HG03095 (cell line): ENCODE data around the gene CSTPP1.

Source experiments
- ATAC-seq: cut with Tn5 transposase; IDR thresholded peaks from one replicate; pipeline ENCODE4 v1.9.1; 2021; ENCODE audit warnings: moderate library complexity; ENCODE audit not compliant: unreplicated experiment

The CSTPP1 gene

GRCh38 chr11:47124675-47125074 lies 188.1 kb downstream of the CSTPP1 start:
- no peak for ATAC-seq

GRCh38 chr11:47125083-47125482 lies 188.5 kb downstream of the CSTPP1 start:
- no peak for ATAC-seq

- no peak for ATAC-seq
Measured at GRCh38 chr11:47127213-47127612, 190.7 kb downstream of the CSTPP1 start.

- ATAC-seq, result no peak
Measured at GRCh38 chr11:47130543-47130942, 194.0 kb downstream of the CSTPP1 start.

- no peak for ATAC-seq
Measured at GRCh38 chr11:47131136-47131535, 194.6 kb downstream of the CSTPP1 start.

- no peak for ATAC-seq
Measured at GRCh38 chr11:47132490-47132889, 195.9 kb downstream of the CSTPP1 start.

- no peak for ATAC-seq
Measured at GRCh38 chr11:47132981-47133380, 196.4 kb downstream of the CSTPP1 start.

GRCh38 chr11:47136327-47136726 lies 199.8 kb downstream of the CSTPP1 start:
- ATAC-seq, result no peak

- no peak for ATAC-seq
Measured at GRCh38 chr11:47136921-47137320, 200.4 kb downstream of the CSTPP1 start.

GRCh38 chr11:47137476-47137875 lies 200.9 kb downstream of the CSTPP1 start:
- ATAC-seq, result no peak

- no peak for ATAC-seq
Measured at GRCh38 chr11:47139878-47140277, 203.3 kb downstream of the CSTPP1 start.

- no peak for ATAC-seq
Measured at GRCh38 chr11:47143322-47143721, 206.8 kb downstream of the CSTPP1 start.

GRCh38 chr11:47144541-47144940 lies 208.0 kb downstream of the CSTPP1 start:
- no peak for ATAC-seq

- no peak for ATAC-seq
Measured at GRCh38 chr11:47147250-47147649, 210.7 kb downstream of the CSTPP1 start.

GRCh38 chr11:47147681-47148080 lies 211.1 kb downstream of the CSTPP1 start:
- no peak for ATAC-seq

- no peak for ATAC-seq
Measured at GRCh38 chr11:47148270-47148669, 211.7 kb downstream of the CSTPP1 start.

GRCh38 chr11:47148903-47149531 lies 212.5 kb downstream of the CSTPP1 start:
- no peak for ATAC-seq

- ATAC-seq, result no peak
Measured at GRCh38 chr11:47149782-47150181, 213.2 kb downstream of the CSTPP1 start.

- no peak for ATAC-seq
Measured at GRCh38 chr11:47152126-47152952, 215.8 kb downstream of the CSTPP1 start.

- ATAC-seq, result no peak
Measured at GRCh38 chr11:47152953-47153950, 216.7 kb downstream of the CSTPP1 start.
